KMS-11 (cell line): ENCODE data around the gene PKD1L1.

Experiments used
- H2AFZ ChIP-seq: fragments of 200-600 bp; sonication (generic); 2 replicates; pipeline ENCODE4 v1.6.1; 2016; ENCODE audit warnings: antibody characterized with exemption, mixed run types, low read depth
- H3K27ac ChIP-seq: fragments of 200-600 bp; sonication (generic); 2 replicates; pipeline ENCODE4 v1.6.1; 2016; ENCODE audit warnings: mild to moderate bottlenecking, mixed run types
- H3K27me3 ChIP-seq: fragments of 200-600 bp; sonication (generic); 2 replicates; pipeline ENCODE4 v1.6.1; 2017; ENCODE audit warnings: mild to moderate bottlenecking, low read depth, mixed run types, moderate library complexity; ENCODE audit not compliant: insufficient read depth
- H3K36me3 ChIP-seq: fragments of 200-600 bp; sonication (generic); 2 replicates; pipeline ENCODE4 v1.6.1; 2017; ENCODE audit warnings: mild to moderate bottlenecking, mixed run types; ENCODE audit not compliant: insufficient read depth
- H3K4me1 ChIP-seq: fragments of 200-600 bp; sonication (generic); 2 replicates; pipeline ENCODE4 v1.6.1; 2016; ENCODE audit warnings: mild to moderate bottlenecking, low read depth, mixed run types; ENCODE audit not compliant: poor library complexity, severe bottlenecking
- H3K4me2 ChIP-seq: fragments of 200-600 bp; sonication (generic); 2 replicates; pipeline ENCODE4 v1.7.0; 2016; ENCODE audit warnings: mild to moderate bottlenecking, mixed run types
- H3K4me3 ChIP-seq: fragments of 200-600 bp; sonication (generic); IDR thresholded peaks from 2 replicates; pipeline ENCODE4 v1.6.1; 2017; ENCODE audit warnings: low read depth, low read length, mixed read lengths; ENCODE audit not compliant: insufficient read depth
- H3K79me2 ChIP-seq: fragments of 200-600 bp; sonication (generic); 2 replicates; pipeline ENCODE4 v1.6.1; 2016; ENCODE audit warnings: low read depth, mixed run types; ENCODE audit not compliant: insufficient read depth
- H3K9ac ChIP-seq: fragments of 200-600 bp; sonication (generic); 2 replicates; pipeline ENCODE4 v1.6.1; 2016; ENCODE audit warnings: mild to moderate bottlenecking, mixed run types
- H4K20me1 ChIP-seq: fragments of 200-600 bp; sonication (generic); 2 replicates; pipeline ENCODE4 v1.6.1; 2016; ENCODE audit warnings: mild to moderate bottlenecking, mixed run types; ENCODE audit not compliant: insufficient read depth
- CTCF ChIP-seq: fragments of 200-600 bp; sonication (generic); conservative IDR thresholded peaks from 2 replicates; pipeline ENCODE4 v1.6.1; 2017; ENCODE audit warnings: low read depth, mild to moderate bottlenecking, antibody characterized with exemption, low read length, moderate library complexity, mixed read lengths

PKD1L1 gene

GRCh38 chr7:47759056-47759706 lies 189.1 kb downstream of the PKD1L1 start:
- H3K9ac ChIP-seq, result no peak overlapping the region
- H2AFZ ChIP-seq, result no peak overlapping the region
- no peak overlapping the region for H3K4me2 ChIP-seq
- H3K4me1 ChIP-seq, result peaks cover 16% of the 10 kb centered on the region
- no peaks in the 10 kb centered on the region for H3K79me2 ChIP-seq
- H3K27me3 ChIP-seq, result no peaks in the 10 kb centered on the region
- no peaks in the 10 kb centered on the region for H4K20me1 ChIP-seq
- no peak overlapping the region for H3K27ac ChIP-seq
- no peaks in the 10 kb centered on the region for H3K36me3 ChIP-seq
- no peak overlapping the region for H3K4me3 ChIP-seq
- TF ChIP-seq CTCF, result no peak

- H3K4me3 ChIP-seq, result no peak overlapping the region
- no peak overlapping the region for H3K9ac ChIP-seq
- no peak for TF ChIP-seq CTCF
- no peak overlapping the region for H3K27ac ChIP-seq
- H3K4me1 ChIP-seq, result peaks cover 11% of the 10 kb centered on the region
- H4K20me1 ChIP-seq, result no peaks in the 10 kb centered on the region
- H3K79me2 ChIP-seq, result no peaks in the 10 kb centered on the region
- no peaks in the 10 kb centered on the region for H3K36me3 ChIP-seq
- no peak overlapping the region for H2AFZ ChIP-seq
- H3K4me2 ChIP-seq, result no peak overlapping the region
- H3K27me3 ChIP-seq, result no peaks in the 10 kb centered on the region
These were observed 189.7 kb downstream of the PKD1L1 start for GRCh38 chr7:47758546-47758945.

- Histone ChIP-seq H3K27me3 (no peaks in the 10 kb centered on the region), H3K4me1 (peaks cover 5% of the 10 kb centered on the region), H3K79me2 (no peaks in the 10 kb centered on the region), H4K20me1 (no peaks in the 10 kb centered on the region), H3K9ac (no peak overlapping the region), H3K27ac (no peak overlapping the region), H2AFZ (no peak overlapping the region), H3K4me3 (no peak overlapping the region), H3K36me3 (no peaks in the 10 kb centered on the region), H3K4me2 (no peak overlapping the region)
- TF ChIP-seq CTCF, result no peak
These were observed 190.3 kb downstream of the PKD1L1 start for GRCh38 chr7:47757921-47758411.

GRCh38 chr7:47756636-47757035 lies 191.6 kb downstream of the PKD1L1 start:
- no peak overlapping the region for H3K4me3 ChIP-seq
- H3K27ac ChIP-seq, result no peak overlapping the region
- H3K4me1 ChIP-seq, result no peaks in the 10 kb centered on the region
- no peaks in the 10 kb centered on the region for H3K36me3 ChIP-seq
- no peak overlapping the region for H3K9ac ChIP-seq
- H3K27me3 ChIP-seq, result no peaks in the 10 kb centered on the region
- no peak overlapping the region for H3K4me2 ChIP-seq
- TF ChIP-seq CTCF, result no peak
- H4K20me1 ChIP-seq, result no peaks in the 10 kb centered on the region
- no peak overlapping the region for H2AFZ ChIP-seq
- no peaks in the 10 kb centered on the region for H3K79me2 ChIP-seq
